Neutrophil (primary cell): Measurements from ENCODE around the gene CTRL.

Source experiments
- H3K27ac ChIP-seq: fragments of 200-600 bp; sonication (generic); 2 replicates; pipeline ENCODE4 v1.5.1; 2016; ENCODE audit warnings: mild to moderate bottlenecking, moderate library complexity
- H3K27me3 ChIP-seq: fragments of 200-600 bp; sonication (generic); 2 replicates; pipeline ENCODE4 v1.6.0; 2016; ENCODE audit warnings: mild to moderate bottlenecking
- H3K36me3 ChIP-seq: fragments of 200-600 bp; sonication (generic); 2 replicates; pipeline ENCODE4 v1.5.1; 2017
- H3K4me1 ChIP-seq, 2 experiments: fragments of 200-600 bp in 1 of 2; sonication (generic) in 1 of 2; 1 replicate in 1 of 2; 2 replicates in 1 of 2; pipeline versions ENCODE4 v1.5.1 to v1.6.1; 2013 to 2016; ENCODE audit warnings: low read depth in 1 of 2, low read length in 1 of 2, mild to moderate bottlenecking in 1 of 2, moderate library complexity in 1 of 2; ENCODE audit not compliant: control insufficient read depth in 1 of 2, insufficient read depth in 1 of 2
- H3K4me3 ChIP-seq, 2 experiments: fragments of 200-600 bp in 1 of 2; sonication (generic) in 1 of 2; 1 replicate in 1 of 2; 2 replicates in 1 of 2; pipeline ENCODE4 v1.5.1; 2013 to 2016; ENCODE audit warnings: low read depth in 1 of 2, low read length in 1 of 2, mild to moderate bottlenecking in 1 of 2, moderate library complexity in 1 of 2
- H3K9me3 ChIP-seq: fragments of 200-600 bp; sonication (generic); 2 replicates; pipeline ENCODE4 v1.5.1; 2016
- CTCF ChIP-seq: fragments of 200-600 bp; sonication (generic); IDR thresholded peaks from 2 replicates; pipeline ENCODE4 v1.5.1; 2016; ENCODE audit warnings: antibody characterized with exemption

CTRL gene

GRCh38 chr16:67928147-67928546 is 3.5 kb downstream of the CTRL start:
- no peak overlapping the region for H3K4me3 ChIP-seq
- no peak overlapping the region for H3K27ac ChIP-seq
- H3K36me3 ChIP-seq, result peaks cover 80% of the 10 kb centered on the region
- no peaks in the 10 kb centered on the region for H3K27me3 ChIP-seq
- H3K9me3 ChIP-seq, result no peaks in the 10 kb centered on the region
- TF ChIP-seq CTCF, result no peak
- no peaks in the 10 kb centered on the region for H3K4me1 ChIP-seq

GRCh38 chr16:67927131-67927941 is 4.3 kb downstream of the CTRL start:
- H3K36me3 ChIP-seq, result peaks cover 80% of the 10 kb centered on the region
- no peak overlapping the region for H3K27ac ChIP-seq
- no peaks in the 10 kb centered on the region for H3K4me1 ChIP-seq
- TF ChIP-seq CTCF, result no peak
- no peak overlapping the region for H3K4me3 ChIP-seq
- no peaks in the 10 kb centered on the region for H3K9me3 ChIP-seq
- no peaks in the 10 kb centered on the region for H3K27me3 ChIP-seq

GRCh38 chr16:67926181-67926750 is 5.4 kb downstream of the CTRL start:
- no peak for TF ChIP-seq CTCF
- peaks cover 70% of the 10 kb centered on the region for H3K36me3 ChIP-seq
- no peaks in the 10 kb centered on the region for H3K27me3 ChIP-seq
- H3K4me1 ChIP-seq, result no peaks in the 10 kb centered on the region
- H3K9me3 ChIP-seq, result no peaks in the 10 kb centered on the region
- no peak overlapping the region for H3K27ac ChIP-seq
- H3K4me3 ChIP-seq, result no peak overlapping the region

- no peaks in the 10 kb centered on the region for H3K9me3 ChIP-seq
- no peak overlapping the region for H3K4me3 ChIP-seq
- H3K4me1 ChIP-seq, result no peaks in the 10 kb centered on the region
- no peak overlapping the region for H3K27ac ChIP-seq
- no peak for TF ChIP-seq CTCF
- H3K27me3 ChIP-seq, result no peaks in the 10 kb centered on the region
- peaks cover 58% of the 10 kb centered on the region for H3K36me3 ChIP-seq
Measured at GRCh38 chr16:67924140-67924906, 7.3 kb downstream of the CTRL start.

- peaks cover 58% of the 10 kb centered on the region for H3K36me3 ChIP-seq
- no peak for TF ChIP-seq CTCF
- H3K4me3 ChIP-seq, result no peak overlapping the region
- H3K9me3 ChIP-seq, result no peaks in the 10 kb centered on the region
- no peaks in the 10 kb centered on the region for H3K27me3 ChIP-seq
- H3K4me1 ChIP-seq, result no peaks in the 10 kb centered on the region
- H3K27ac ChIP-seq, result no peak overlapping the region
Measured at GRCh38 chr16:67923414-67924116, 8.1 kb downstream of the CTRL start.
